Renal pelvis (tissue), 12 donors: ENCODE measurements around the gene FAM241B. TPM values are rescaled to one million over a fixed set of nuclear protein-coding genes. Genes with fewer than 3 reads are reported as not detected.

ENCODE experiments used
- DNase-seq: peaks from one replicate; pipeline ENCODE4 v3.0.0-alpha.2; 2013
- long read RNA-seq, 16 experiments: transcript quantifications; one replicate each; lab custom pipeline, GENCODE V29; 2026
- polyA plus RNA-seq, 3 donors: library from polyadenylated mRNA; unstranded; fragments of 120-200 nt; gene quantifications; one replicate each; pipeline ENCODE4 v1.2.1, GENCODE V29; 2013; ENCODE audit not compliant: insufficient read length in 3 of 3

The FAM241B gene
- polyA plus RNA-seq: 10 to 100 TPM; 11.0 to 11.5 (median 11.4) TPM
- long read RNA-seq, donor 1, partial matches to known transcripts: 0 of 4 reads
- long read RNA-seq, donor 1, other reads (novel, unspliced or antisense): 0 of 4 reads
- long read RNA-seq, donor 2, partial matches to known transcripts: 18 of 22 reads
- long read RNA-seq, donor 2, other reads (novel, unspliced or antisense): 0 of 22 reads
- long read RNA-seq, donor 3, partial matches to known transcripts: 0 of 1 reads
- long read RNA-seq, donor 3, other reads (novel, unspliced or antisense): 0 of 1 reads
- long read RNA-seq, donor 4, transcript FAM241B-201 (4 exons, 1,065 nt): major isoform, 5 of 5 reads
- long read RNA-seq, donor 4, partial matches to known transcripts: 0 of 5 reads
- long read RNA-seq, donor 4, other reads (novel, unspliced or antisense): 0 of 5 reads
- long read RNA-seq, donor 5, partial matches to known transcripts: 0 of 1 reads
- long read RNA-seq, donor 5, other reads (novel, unspliced or antisense): 0 of 1 reads
- long read RNA-seq, donor 6, partial matches to known transcripts: 0 of 4 reads
- long read RNA-seq, donor 6, other reads (novel, unspliced or antisense): 0 of 4 reads
- long read RNA-seq, donor 7, transcript FAM241B-201 (4 exons, 1,065 nt): major isoform, 5 of 5 reads
- long read RNA-seq, donor 7, partial matches to known transcripts: 0 of 5 reads
- long read RNA-seq, donor 7, other reads (novel, unspliced or antisense): 0 of 5 reads
- long read RNA-seq, donor 8, partial matches to known transcripts: 0 of 1 reads
- long read RNA-seq, donor 8, other reads (novel, unspliced or antisense): 0 of 1 reads
- long read RNA-seq, donor 9, partial matches to known transcripts: 0 of 3 reads
- long read RNA-seq, donor 9, other reads (novel, unspliced or antisense): 0 of 3 reads
- long read RNA-seq, donor 10, partial matches to known transcripts: 0 of 1 reads
- long read RNA-seq, donor 10, other reads (novel, unspliced or antisense): 0 of 1 reads
- long read RNA-seq, donor 11, transcript FAM241B-201 (4 exons, 1,065 nt): major isoform, 6 of 6 reads
- long read RNA-seq, donor 11, partial matches to known transcripts: 0 of 6 reads
- long read RNA-seq, donor 11, other reads (novel, unspliced or antisense): 0 of 6 reads
- long read RNA-seq, donor 12, partial matches to known transcripts: 0 of 4 reads
- long read RNA-seq, donor 12, other reads (novel, unspliced or antisense): 0 of 4 reads
- long read RNA-seq, donor 13, partial matches to known transcripts: 0 of 1 reads
- long read RNA-seq, donor 13, other reads (novel, unspliced or antisense): 0 of 1 reads
- long read RNA-seq, donor 14: 0 reads
- long read RNA-seq, donor 15, partial matches to known transcripts: 0 of 2 reads
- long read RNA-seq, donor 15, other reads (novel, unspliced or antisense): 0 of 2 reads
- long read RNA-seq, donor 16, transcript FAM241B-201 (4 exons, 1,065 nt): major isoform, 7 of 8 reads
- long read RNA-seq, donor 16, partial matches to known transcripts: 0 of 8 reads
- long read RNA-seq, donor 16, other reads (novel, unspliced or antisense): 0 of 8 reads

- DNase-seq: peak; percentile 70
These were observed at the start of gene FAM241B for GRCh38 chr10:69629897-69630650. Gene FAM241B (plus strand): TSS chr10:69630247. CDS start chr10:69631744, 1,497 bp downstream.

- DNase-seq: no peak
These were observed 49.6 kb upstream of the FAM241B start for GRCh38 chr10:69580435-69580834.

- no peak for DNase-seq
These were observed 46.9 kb upstream of the FAM241B start for GRCh38 chr10:69583106-69583505.

- DNase-seq: no peak
These were observed 45.4 kb upstream of the FAM241B start for GRCh38 chr10:69584624-69585023.

- DNase-seq: no peak
These were observed 41.7 kb upstream of the FAM241B start for GRCh38 chr10:69588358-69588757.

GRCh38 chr10:69600761-69601330 lies 29.2 kb upstream of the FAM241B start:
- DNase-seq: no peak

- no peak for DNase-seq
These were observed 21.0 kb upstream of the FAM241B start for GRCh38 chr10:69609077-69609476.

- DNase-seq: no peak
These were observed 17.3 kb upstream of the FAM241B start for GRCh38 chr10:69612760-69613159.

GRCh38 chr10:69614130-69614529 lies 15.9 kb upstream of the FAM241B start:
- DNase-seq: no peak

GRCh38 chr10:69616358-69616757 lies 13.7 kb upstream of the FAM241B start:
- DNase-seq: no peak

GRCh38 chr10:69618746-69619145 lies 11.3 kb upstream of the FAM241B start:
- DNase-seq: no peak

- DNase-seq: no peak
These were observed 10.4 kb upstream of the FAM241B start for GRCh38 chr10:69619626-69620025.

GRCh38 chr10:69620625-69621024 lies 9.4 kb upstream of the FAM241B start:
- DNase-seq: no peak

- DNase-seq: no peak
These were observed 5.7 kb upstream of the FAM241B start for GRCh38 chr10:69624245-69624786.

- DNase-seq: no peak
These were observed 3.2 kb upstream of the FAM241B start for GRCh38 chr10:69626826-69627225.

GRCh38 chr10:69628891-69629290 lies 1.2 kb upstream of the FAM241B start:
- DNase-seq: no peak

- no peak for DNase-seq
These were observed 539 bp upstream of the FAM241B start for GRCh38 chr10:69629519-69629896.

- DNase-seq: no peak
These were observed 779 bp downstream of the FAM241B start for GRCh38 chr10:69630651-69631400.

- no peak for DNase-seq
These were observed 1.5 kb downstream of the FAM241B start for GRCh38 chr10:69631566-69631965.
